Neural cell (in vitro differentiated cells): ENCODE data around the gene BPIFB4. TPM values are rescaled to one million over a fixed set of nuclear protein-coding genes. Genes with fewer than 3 reads are reported as not detected.

Experiments
- H2AFZ ChIP-seq: fragments of 200-600, 300-800 bp; sonication (generic), shearing (Covaris generic); 2 replicates; pipeline ENCODE4 v1.6.0; 2014; ENCODE audit warnings: low read depth, mild to moderate bottlenecking, antibody characterized with exemption, low read length, moderate library complexity
- H3F3A ChIP-seq: fragments of 200-600 bp; shearing (Covaris generic); 2 replicates; pipeline ENCODE4 v1.6.1; 2016; ENCODE audit warnings: mild to moderate bottlenecking, moderate library complexity, mixed read lengths, antibody characterized with exemption, low read length; ENCODE audit not compliant: insufficient read depth, poor library complexity, severe bottlenecking
- H3K27ac ChIP-seq: fragments of 200-600, 300-800 bp; sonication (generic), shearing (Covaris generic); 2 replicates; pipeline ENCODE4 v1.5.1; 2014; ENCODE audit warnings: mild to moderate bottlenecking, low read length, moderate library complexity
- H3K27me3 ChIP-seq: fragments of 300-800, 200-600 bp; sonication (generic), shearing (Covaris generic); 2 replicates; pipeline ENCODE4 v1.6.0; 2014; ENCODE audit warnings: mild to moderate bottlenecking, low read depth, low read length, moderate library complexity; ENCODE audit not compliant: insufficient read depth
- H3K36me3 ChIP-seq: fragments of 300-800, 200-600 bp; sonication (generic), shearing (Covaris generic); 2 replicates; pipeline ENCODE4 v1.5.1; 2014; ENCODE audit warnings: mild to moderate bottlenecking, antibody characterized with exemption, low read length, moderate library complexity; ENCODE audit not compliant: insufficient read depth
- H3K4me2 ChIP-seq: fragments of 300-800, 200-600 bp; sonication (generic), shearing (Covaris generic); 2 replicates; pipeline ENCODE4 v1.6.0; 2014; ENCODE audit warnings: mild to moderate bottlenecking, low read length
- H3K4me3 ChIP-seq: fragments of 300-800, 200-600 bp; sonication (generic), shearing (Covaris generic); 2 replicates; pipeline ENCODE4 v1.5.1; 2014; ENCODE audit warnings: mild to moderate bottlenecking, low read length, moderate library complexity
- H3K79me2 ChIP-seq: fragments of 200-600 bp; shearing (Covaris generic); replicated peaks from 2 replicates; pipeline ENCODE4 v1.6.0; 2014; ENCODE audit warnings: mild to moderate bottlenecking, low read length, moderate library complexity; ENCODE audit not compliant: insufficient read depth
- H3K9ac ChIP-seq: fragments of 300-800, 200-600 bp; sonication (generic), shearing (Covaris generic); 2 replicates; pipeline ENCODE4 v1.6.1; 2016; ENCODE audit warnings: mild to moderate bottlenecking, low read length, mixed read lengths
- H3K9me2 ChIP-seq: fragments of 200-600 bp; shearing (Covaris generic); 2 replicates; pipeline ENCODE4 v1.6.1; 2016; ENCODE audit warnings: mild to moderate bottlenecking, low read length, mixed read lengths; ENCODE audit not compliant: insufficient read depth
- H3K9me3 ChIP-seq: fragments of 200-600, 300-800 bp; sonication (generic), shearing (Covaris generic); 2 replicates; pipeline ENCODE4 v1.6.1; 2016; ENCODE audit warnings: mild to moderate bottlenecking, mixed run types, low read length, moderate library complexity, mixed read lengths
- H4K20me1 ChIP-seq: fragments of 200-600 bp; shearing (Covaris generic); 2 replicates; pipeline ENCODE4 v1.6.1; 2016; ENCODE audit warnings: mild to moderate bottlenecking, mixed run types; ENCODE audit not compliant: insufficient read depth
- EP300 ChIP-seq: fragments of 450-650 bp; conservative IDR thresholded peaks from 2 replicates; pipeline ENCODE4 v1.6.1; 2014; ENCODE audit warnings: antibody characterized with exemption, mild to moderate bottlenecking, moderate library complexity; ENCODE audit not compliant: poor library complexity, severe bottlenecking
- EZH2 ChIP-seq: fragments of 200-600, 300-800 bp; shearing (Covaris generic), sonication (generic); IDR thresholded peaks from 2 replicates; pipeline ENCODE4 v1.6.1; 2014; ENCODE audit warnings: antibody characterized with exemption, low read length, borderline replicate concordance, mild to moderate bottlenecking; ENCODE audit not compliant: insufficient read depth, poor library complexity, severe bottlenecking
- MXI1 ChIP-seq: fragments of 450-650 bp; conservative IDR thresholded peaks from 2 replicates; pipeline ENCODE4 v1.6.1; 2014; ENCODE audit warnings: antibody characterized with exemption, mild to moderate bottlenecking; ENCODE audit not compliant: poor library complexity, severe bottlenecking
- POLR2AphosphoS5 ChIP-seq: IDR thresholded peaks from 2 replicates; pipeline ENCODE4 v1.6.1; 2012
- RAD21 ChIP-seq: fragments of 450-650 bp; conservative IDR thresholded peaks from 2 replicates; pipeline ENCODE4 v1.6.1; 2014; ENCODE audit warnings: antibody characterized with exemption, mild to moderate bottlenecking, moderate library complexity
- SMC3 ChIP-seq: fragments of 450-650 bp; conservative IDR thresholded peaks from 2 replicates; pipeline ENCODE4 v1.6.1; 2014; ENCODE audit warnings: antibody characterized with exemption, mild to moderate bottlenecking, moderate library complexity; ENCODE audit not compliant: poor library complexity
- TAF1 ChIP-seq: IDR thresholded peaks from 2 replicates; pipeline ENCODE4 v1.6.1; 2012; ENCODE audit warnings: low read depth
- polyA plus RNA-seq: library from polyadenylated mRNA; depleted of rRNA; stranded (reverse); fragments of >200 nt; gene quantifications from 2 replicates; pipeline ENCODE4 v1.2.3, GENCODE V29; 2014
- TF ChIP-seq, protein P1 (sequence below): fragments of 450-650 bp; IDR thresholded peaks from 2 replicates; pipeline ENCODE4 v1.5.1; 2014; ENCODE audit warnings: antibody characterized with exemption, mild to moderate bottlenecking, moderate library complexity; ENCODE audit not compliant: poor library complexity, severe bottlenecking
- TF ChIP-seq, protein P2 (sequence below): IDR thresholded peaks from 2 replicates; pipeline ENCODE4 v1.6.1; 2012; ENCODE audit warnings: borderline replicate concordance

Gene BPIFB4
- polyA plus RNA-seq, 1 donor from 2014 or later: not detected

GRCh38 chr20:33064572-33065287, 14.7 kb upstream of the BPIFB4 start:
- Histone ChIP-seq H3K4me3 (no peak overlapping the region), H3K9me3 (no peaks in the 10 kb centered on the region), H3K4me2 (no peak overlapping the region), H3F3A (no peaks in the 10 kb centered on the region), H3K27ac (no peak overlapping the region), H4K20me1 (no peaks in the 10 kb centered on the region), H3K9ac (no peak overlapping the region), H3K9me2 (no peaks in the 10 kb centered on the region), H2AFZ (no peak overlapping the region), H3K79me2 (no peaks in the 10 kb centered on the region), H3K36me3 (no peaks in the 10 kb centered on the region), H3K27me3 (no peaks in the 10 kb centered on the region)
- TF ChIP-seq EZH2: no peak
- TF ChIP-seq RAD21: no peak
- TF ChIP-seq TAF1: no peak
- TF ChIP-seq, protein P1, sequence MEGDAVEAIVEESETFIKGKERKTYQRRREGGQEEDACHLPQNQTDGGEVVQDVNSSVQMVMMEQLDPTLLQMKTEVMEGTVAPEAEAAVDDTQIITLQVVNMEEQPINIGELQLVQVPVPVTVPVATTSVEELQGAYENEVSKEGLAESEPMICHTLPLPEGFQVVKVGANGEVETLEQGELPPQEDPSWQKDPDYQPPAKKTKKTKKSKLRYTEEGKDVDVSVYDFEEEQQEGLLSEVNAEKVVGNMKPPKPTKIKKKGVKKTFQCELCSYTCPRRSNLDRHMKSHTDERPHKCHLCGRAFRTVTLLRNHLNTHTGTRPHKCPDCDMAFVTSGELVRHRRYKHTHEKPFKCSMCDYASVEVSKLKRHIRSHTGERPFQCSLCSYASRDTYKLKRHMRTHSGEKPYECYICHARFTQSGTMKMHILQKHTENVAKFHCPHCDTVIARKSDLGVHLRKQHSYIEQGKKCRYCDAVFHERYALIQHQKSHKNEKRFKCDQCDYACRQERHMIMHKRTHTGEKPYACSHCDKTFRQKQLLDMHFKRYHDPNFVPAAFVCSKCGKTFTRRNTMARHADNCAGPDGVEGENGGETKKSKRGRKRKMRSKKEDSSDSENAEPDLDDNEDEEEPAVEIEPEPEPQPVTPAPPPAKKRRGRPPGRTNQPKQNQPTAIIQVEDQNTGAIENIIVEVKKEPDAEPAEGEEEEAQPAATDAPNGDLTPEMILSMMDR: no peak
- TF ChIP-seq, protein P2, sequence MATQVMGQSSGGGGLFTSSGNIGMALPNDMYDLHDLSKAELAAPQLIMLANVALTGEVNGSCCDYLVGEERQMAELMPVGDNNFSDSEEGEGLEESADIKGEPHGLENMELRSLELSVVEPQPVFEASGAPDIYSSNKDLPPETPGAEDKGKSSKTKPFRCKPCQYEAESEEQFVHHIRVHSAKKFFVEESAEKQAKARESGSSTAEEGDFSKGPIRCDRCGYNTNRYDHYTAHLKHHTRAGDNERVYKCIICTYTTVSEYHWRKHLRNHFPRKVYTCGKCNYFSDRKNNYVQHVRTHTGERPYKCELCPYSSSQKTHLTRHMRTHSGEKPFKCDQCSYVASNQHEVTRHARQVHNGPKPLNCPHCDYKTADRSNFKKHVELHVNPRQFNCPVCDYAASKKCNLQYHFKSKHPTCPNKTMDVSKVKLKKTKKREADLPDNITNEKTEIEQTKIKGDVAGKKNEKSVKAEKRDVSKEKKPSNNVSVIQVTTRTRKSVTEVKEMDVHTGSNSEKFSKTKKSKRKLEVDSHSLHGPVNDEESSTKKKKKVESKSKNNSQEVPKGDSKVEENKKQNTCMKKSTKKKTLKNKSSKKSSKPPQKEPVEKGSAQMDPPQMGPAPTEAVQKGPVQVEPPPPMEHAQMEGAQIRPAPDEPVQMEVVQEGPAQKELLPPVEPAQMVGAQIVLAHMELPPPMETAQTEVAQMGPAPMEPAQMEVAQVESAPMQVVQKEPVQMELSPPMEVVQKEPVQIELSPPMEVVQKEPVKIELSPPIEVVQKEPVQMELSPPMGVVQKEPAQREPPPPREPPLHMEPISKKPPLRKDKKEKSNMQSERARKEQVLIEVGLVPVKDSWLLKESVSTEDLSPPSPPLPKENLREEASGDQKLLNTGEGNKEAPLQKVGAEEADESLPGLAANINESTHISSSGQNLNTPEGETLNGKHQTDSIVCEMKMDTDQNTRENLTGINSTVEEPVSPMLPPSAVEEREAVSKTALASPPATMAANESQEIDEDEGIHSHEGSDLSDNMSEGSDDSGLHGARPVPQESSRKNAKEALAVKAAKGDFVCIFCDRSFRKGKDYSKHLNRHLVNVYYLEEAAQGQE: no peak
- TF ChIP-seq SMC3: no peak
- TF ChIP-seq POLR2AphosphoS5: no peak
- TF ChIP-seq MXI1: no peak
- no peak for TF ChIP-seq EP300

DNA sequence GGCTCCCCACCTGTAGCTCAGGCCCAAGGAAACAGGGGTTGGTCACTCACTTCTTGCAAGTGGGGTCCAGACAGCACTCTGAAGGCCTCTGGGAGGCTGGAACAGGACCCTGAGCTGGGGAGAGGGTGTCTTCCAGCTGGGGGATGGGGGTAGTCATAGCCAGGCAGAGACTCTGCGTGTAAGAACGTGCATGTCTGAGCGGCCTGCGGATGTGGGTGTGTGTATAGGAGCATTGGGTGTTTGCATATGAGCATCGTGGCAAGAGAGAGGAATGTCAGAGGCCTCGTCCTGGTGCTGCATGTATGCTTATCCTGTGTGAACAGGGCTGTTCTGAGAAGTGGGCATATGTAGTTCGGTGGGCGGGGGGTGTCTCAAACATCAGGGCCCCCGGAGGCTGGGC, 13.7 kb upstream of the BPIFB4 start:
- no peaks in the 10 kb centered on the region for H3F3A ChIP-seq
- no peak overlapping the region for H2AFZ ChIP-seq
- H3K9me2 ChIP-seq: no peaks in the 10 kb centered on the region
- H3K9me3 ChIP-seq: no peaks in the 10 kb centered on the region
- no peak overlapping the region for H3K4me2 ChIP-seq
- TF ChIP-seq EP300 (no peak), POLR2AphosphoS5 (no peak), EZH2 (no peak), TAF1 (no peak), RAD21 (no peak), SMC3 (no peak), MXI1 (no peak)
- TF ChIP-seq, protein P2: no peak
- TF ChIP-seq, protein P1: no peak
- H3K27me3 ChIP-seq: no peaks in the 10 kb centered on the region
- H3K79me2 ChIP-seq: no peaks in the 10 kb centered on the region
- no peak overlapping the region for H3K9ac ChIP-seq
- H3K4me3 ChIP-seq: no peak overlapping the region
- H4K20me1 ChIP-seq: no peaks in the 10 kb centered on the region
- no peak overlapping the region for H3K27ac ChIP-seq
- no peaks in the 10 kb centered on the region for H3K36me3 ChIP-seq
